ENCODE data around the gene MUC5B.
"Not testable (repeated sequence)": the region's sequence is repeated elsewhere in the genome, so short reads cannot be mapped to it uniquely, and the experiment has no call there.

The MUC5B gene

GRCh38 chr11:1203505-1204271 is 19.2 kb upstream of the MUC5B start:
- no peak for DNase-seq

GRCh38 chr11:1204381-1205101 is 18.3 kb upstream of the MUC5B start:
- no peak for DNase-seq

GRCh38 chr11:1205121-1205986 is 17.5 kb upstream of the MUC5B start:
- no peak for DNase-seq

- DNase-seq: no peak
Observed at GRCh38 chr11:1205987-1206331, 16.9 kb upstream of the MUC5B start.

GRCh38 chr11:1206391-1207271 is 16.2 kb upstream of the MUC5B start:
- no peak for DNase-seq

- DNase-seq: no peak
Observed at GRCh38 chr11:1207401-1208143, 15.3 kb upstream of the MUC5B start.

- DNase-seq: no peak
Observed at GRCh38 chr11:1208144-1208393, 14.8 kb upstream of the MUC5B start.

- DNase-seq: no peak
Observed at GRCh38 chr11:1208394-1209261, 14.2 kb upstream of the MUC5B start.

- no peak for DNase-seq
Observed at GRCh38 chr11:1209371-1210057, 13.4 kb upstream of the MUC5B start.

GRCh38 chr11:1211838-1212237 is 11.0 kb upstream of the MUC5B start:
- DNase-seq: no peak

GRCh38 chr11:1215826-1216225 is 7.0 kb upstream of the MUC5B start:
- not testable (repeated sequence) for DNase-seq

GRCh38 chr11:1217151-1217550 is 5.7 kb upstream of the MUC5B start:
- no peak for DNase-seq

GRCh38 chr11:1218256-1218787 is 4.5 kb upstream of the MUC5B start:
- DNase-seq: no peak

GRCh38 chr11:1218788-1219445 is 3.9 kb upstream of the MUC5B start:
- DNase-seq: no peak

- DNase-seq: no peak
Observed at GRCh38 chr11:1219446-1219833, 3.4 kb upstream of the MUC5B start.

- no peak for DNase-seq
Observed at GRCh38 chr11:1219834-1220815, 2.7 kb upstream of the MUC5B start.

GRCh38 chr11:1220941-1221721 is 1.7 kb upstream of the MUC5B start:
- no peak for DNase-seq
